Renal cortex interstitium (tissue), 11 donors: ENCODE results near the gene TPST2. TPM values are rescaled to one million over a fixed set of nuclear protein-coding genes. Genes with fewer than 3 reads are reported as not detected.
"Not testable (repeated sequence)": the region's sequence is repeated elsewhere in the genome, so short reads cannot be mapped to it uniquely, and the experiment has no call there.

Experiments used
- DNase-seq, 11 donors: peaks; one replicate each; pipeline ENCODE4 v3.0.0-alpha.2; 2013; ENCODE audit warnings: low read depth in 9 of 11, low spot score in 4 of 11; ENCODE audit errors: extremely low read depth in 1 of 11
- polyA plus RNA-seq, 3 donors: library from polyadenylated mRNA; unstranded; fragments of 120-200 nt; gene quantifications; one replicate each; pipeline ENCODE4 v1.2.1, GENCODE V29; 2013; ENCODE audit not compliant: insufficient read length in 3 of 3

Gene TPST2
- polyA plus RNA-seq, 3 donors = 24.8 to 30.3 (median 27.8) TPM

- no peak for DNase-seq
These were observed 41.6 kb downstream of the TPST2 start for GRCh38 chr22:26548303-26548702.

GRCh38 chr22:26547837-26548236, 42.1 kb downstream of the TPST2 start:
- DNase-seq = no peak

- DNase-seq = no peak
These were observed 42.5 kb downstream of the TPST2 start for GRCh38 chr22:26547426-26547825.

- DNase-seq = no peak
These were observed 43.6 kb downstream of the TPST2 start for GRCh38 chr22:26546282-26546681.

- no peak for DNase-seq
These were observed 44.1 kb downstream of the TPST2 start for GRCh38 chr22:26545827-26546226.

GRCh38 chr22:26545385-26545784, 44.5 kb downstream of the TPST2 start:
- DNase-seq = no peak

- no peak for DNase-seq
These were observed 45.4 kb downstream of the TPST2 start for GRCh38 chr22:26544489-26544888.

- no peak for DNase-seq
These were observed 47.1 kb downstream of the TPST2 start for GRCh38 chr22:26542831-26543230.

GRCh38 chr22:26541167-26541819, 48.6 kb downstream of the TPST2 start:
- DNase-seq = no peak

GRCh38 chr22:26540119-26540518, 49.8 kb downstream of the TPST2 start:
- DNase-seq = no peak

GRCh38 chr22:26536762-26537134, 53.2 kb downstream of the TPST2 start:
- no peak for DNase-seq

- no peak for DNase-seq
These were observed 53.7 kb downstream of the TPST2 start for GRCh38 chr22:26536056-26536761.

- no peak for DNase-seq
These were observed 54.4 kb downstream of the TPST2 start for GRCh38 chr22:26535603-26535908.

GRCh38 chr22:26534874-26535602, 54.9 kb downstream of the TPST2 start:
- DNase-seq = no peak

GRCh38 chr22:26534171-26534855, 55.6 kb downstream of the TPST2 start:
- no peak for DNase-seq

- no peak for DNase-seq
These were observed 60.6 kb downstream of the TPST2 start for GRCh38 chr22:26529345-26529744.

- DNase-seq = not testable (repeated sequence)
These were observed 61.4 kb downstream of the TPST2 start for GRCh38 chr22:26528518-26528917.

- no peak for DNase-seq
These were observed 62.1 kb downstream of the TPST2 start for GRCh38 chr22:26527574-26528465.

GRCh38 chr22:26527167-26527566, 62.8 kb downstream of the TPST2 start:
- DNase-seq = no peak
